HL-60 (cell line): ENCODE data around the gene CNOT6.

Experiments used
- DNase-seq, 2 experiments: peaks; one replicate each; pipeline ENCODE4 v3.0.0-alpha.2; 2010 to 2020; ENCODE audit warnings: low read depth in 1 of 2, low spot score in 1 of 2
- H3K27ac ChIP-seq: fragments of 250-450 bp; sonication (Bioruptor Pico); replicated peaks from 2 replicates; pipeline ENCODE4 v1.5.1; 2020; ENCODE audit warnings: mild to moderate bottlenecking, moderate library complexity
- H3K27me3 ChIP-seq: fragments of 250-450 bp; sonication (Bioruptor Pico); 2 replicates; pipeline ENCODE4 v1.5.1; 2021; ENCODE audit warnings: mild to moderate bottlenecking, moderate library complexity; ENCODE audit not compliant: insufficient read depth, poor library complexity, severe bottlenecking
- H3K4me3 ChIP-seq: replicated peaks from 2 replicates; pipeline ENCODE4 v1.5.1; 2011; ENCODE audit warnings: mild to moderate bottlenecking, control low read depth, low read length; ENCODE audit not compliant: insufficient read depth
- CTCF ChIP-seq: IDR thresholded peaks from one replicate; pipeline ENCODE4 v1.5.1; 2011; ENCODE audit warnings: low read length, control low read depth, inconsistent platforms; ENCODE audit not compliant: insufficient read depth
- GABPA ChIP-seq: IDR thresholded peaks from 2 replicates; pipeline ENCODE4 v1.6.1; 2012; ENCODE audit warnings: low read depth
- POLR2AphosphoS5 ChIP-seq: IDR thresholded peaks from 2 replicates; pipeline ENCODE4 v1.6.1; 2012; ENCODE audit warnings: low read depth
- REST ChIP-seq: IDR thresholded peaks from 2 replicates; pipeline ENCODE4 v1.6.1; 2012; ENCODE audit warnings: low read depth; ENCODE audit not compliant: insufficient replicate concordance
- SPI1 ChIP-seq: IDR thresholded peaks from 2 replicates; pipeline ENCODE4 v1.6.1; 2012; ENCODE audit warnings: low read depth, mild to moderate bottlenecking, borderline replicate concordance

Gene CNOT6

GRCh38 chr5:180596115-180596667 is 102.0 kb downstream of the CNOT6 start:
- TF ChIP-seq REST (no peak), GABPA (no peak), SPI1 (no peak), CTCF (no peak), POLR2AphosphoS5 (no peak)
- no peak for DNase-seq
- no peak overlapping the region for H3K27ac ChIP-seq
- H3K4me3 ChIP-seq = no peak overlapping the region
- no peaks in the 10 kb centered on the region for H3K27me3 ChIP-seq

GRCh38 chr5:180596668-180597231 is 102.6 kb downstream of the CNOT6 start:
- Histone ChIP-seq H3K4me3 (no peak overlapping the region), H3K27me3 (no peaks in the 10 kb centered on the region), H3K27ac (no peak overlapping the region)
- TF ChIP-seq SPI1 (no peak), REST (no peak), CTCF (no peak), POLR2AphosphoS5 (no peak), GABPA (no peak)
- DNase-seq = no peak

- Histone ChIP-seq H3K27me3 (no peaks in the 10 kb centered on the region), H3K27ac (no peak overlapping the region), H3K4me3 (no peak overlapping the region)
- no peak for DNase-seq
- no peak for TF ChIP-seq CTCF
- no peak for TF ChIP-seq GABPA
- no peak for TF ChIP-seq SPI1
- no peak for TF ChIP-seq POLR2AphosphoS5
- no peak for TF ChIP-seq REST
Observed at GRCh38 chr5:180598316-180598701, 104.1 kb downstream of the CNOT6 start.
